ENCODE measurements around the gene SRRD. TPM values are rescaled to one million over a fixed set of nuclear protein-coding genes. Genes with fewer than 3 reads are reported as not detected.

The SRRD gene
- total and polyA plus RNA-seq, 2 of the 13 experiments (the other 11 are each of a cell fraction or from before 2014, with no cell fraction given) = 22.8 to 36.6 TPM

DNA sequence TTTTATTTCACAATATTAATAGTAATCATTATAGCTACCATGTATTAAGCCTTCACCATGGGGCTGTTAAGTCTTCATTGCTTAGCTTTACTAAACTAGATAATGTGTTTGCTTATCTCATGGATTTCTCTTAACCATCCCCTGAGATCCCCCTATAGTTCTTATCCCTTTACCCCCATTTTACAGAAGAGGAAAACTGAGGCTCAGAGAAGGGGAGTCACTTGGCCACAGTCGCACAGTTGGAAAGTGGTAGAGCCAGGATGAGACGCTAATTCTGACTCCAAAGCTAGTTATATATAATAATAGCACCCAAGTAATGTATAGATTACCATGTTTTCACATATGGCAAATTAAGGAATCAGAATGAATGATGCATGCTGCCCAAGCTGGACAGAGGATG is 38.3 kb downstream of the SRRD start:
- Histone ChIP-seq H3K79me2 (ENCODE audit: insufficient read depth, low read length) (no peaks in the 10 kb centered on the region), H4K20me1 (ENCODE audit: insufficient read depth, low read length) (no peaks in the 10 kb centered on the region), H3K9me3 (ENCODE audit: low read length) (no peaks in the 10 kb centered on the region), H3K4me1 (ENCODE audit: insufficient read depth, low read length) (peaks cover 15% of the 10 kb centered on the region), H3K36me3 (replicated peaks in 1 of 2; ENCODE audit: control insufficient read depth in 1 of 2, insufficient read depth in 2 of 2, low read length in 2 of 2) (no peaks in the 10 kb centered on the region), H3K4me2 (ENCODE audit: low read depth, low read length) (no peak overlapping the region), H3K9ac (ENCODE audit: insufficient read depth, low read depth, low read length) (no peak overlapping the region), H3K27me3 (ENCODE audit: control insufficient read depth in 1 of 2, insufficient read depth in 2 of 2, low read length in 2 of 2) (no peaks in the 10 kb centered on the region), H3K4me3 (replicated peaks in 1 of 3; ENCODE audit: insufficient read depth in 1 of 3, low read depth in 2 of 3, low read length in 3 of 3) (no peak overlapping the region), H3K27ac (ENCODE audit: extremely low read length, insufficient read depth, low read length) (no peak overlapping the region), H2AFZ (ENCODE audit: low read length) (no peak overlapping the region)
- intact Hi-C loops (cut with micrococcal nuclease; ENCODE audit: unreplicated experiment) = no loop called here
- no TSS peak for BruUV-seq (replicated peaks)
- in situ Hi-C loops (cut with HindIII; ENCODE audit: extremely low pct_ligation_motif_present, low pct_unique_long_range_greater_than_20kb) = no loop called here
- TF ChIP-seq ZNF629 (CRISPR knock-in tag; conservative IDR thresholded peaks at IDR 0.05) = peak; percentile 72
- TF ChIP-seq STAT5B (CRISPR knock-in tag; IDR thresholded peaks at IDR 0.05) = no peak
- ATAC-seq = no peak
- FAIRE-seq = no peak
- CTCF ChIA-PET (ENCODE audit: low intra/inter-chr PET ratio, low total read pairs) = no interaction called here
- WGBS (ENCODE audit: low lambda C conversion rate) = 100% methylated on average over 2 of the region's 2 CpGs
- POLR2A ChIA-PET = no interaction called here
- no peak for DNase-seq (ENCODE audit: low spot score)

DNA sequence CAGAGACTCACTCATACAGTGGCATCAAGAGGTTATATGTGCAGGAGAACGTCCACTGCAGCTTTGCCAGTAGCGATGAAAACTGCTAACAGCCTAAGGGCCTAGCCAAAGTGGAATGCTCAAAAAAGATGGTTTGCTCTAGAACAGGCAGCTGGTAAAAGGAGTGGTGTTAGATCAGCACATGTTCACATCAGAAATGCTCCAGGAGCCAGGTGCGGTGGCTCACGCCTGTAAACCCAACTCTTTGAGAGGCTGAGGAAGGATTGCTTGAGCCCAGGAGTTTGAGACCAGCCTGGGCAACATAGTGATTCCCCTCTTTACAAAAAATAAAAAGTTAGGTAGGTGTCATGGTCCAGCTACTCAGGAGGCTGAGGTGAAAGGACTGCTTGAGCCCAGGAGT is 38.9 kb downstream of the SRRD start:
- Histone ChIP-seq H3K4me1 (ENCODE audit: insufficient read depth, low read length) (peaks cover 15% of the 10 kb centered on the region), H4K20me1 (ENCODE audit: insufficient read depth, low read length) (no peaks in the 10 kb centered on the region), H3K27me3 (ENCODE audit: control insufficient read depth in 1 of 2, insufficient read depth in 2 of 2, low read length in 2 of 2) (no peaks in the 10 kb centered on the region), H3K9me3 (ENCODE audit: low read length) (no peaks in the 10 kb centered on the region), H3K4me3 (replicated peaks in 1 of 3; ENCODE audit: insufficient read depth in 1 of 3, low read depth in 2 of 3, low read length in 3 of 3) (no peak overlapping the region), H3K27ac (ENCODE audit: extremely low read length, insufficient read depth, low read length) (no peak overlapping the region), H3K9ac (ENCODE audit: insufficient read depth, low read depth, low read length) (no peak overlapping the region), H3K79me2 (ENCODE audit: insufficient read depth, low read length) (no peaks in the 10 kb centered on the region), H3K4me2 (ENCODE audit: low read depth, low read length) (no peak overlapping the region), H2AFZ (ENCODE audit: low read length) (no peak overlapping the region), H3K36me3 (replicated peaks in 1 of 2; ENCODE audit: control insufficient read depth in 1 of 2, insufficient read depth in 2 of 2, low read length in 2 of 2) (peaks cover 1 to 2% of the 10 kb centered on the region in 2 experiments; a peak in 1 of 5 replicates)
- BruUV-seq (replicated peaks) = no TSS peak
- POLR2A ChIA-PET = no interaction called here
- TF ChIP-seq MNT (IDR thresholded peaks at IDR 0.05) (peak; percentile 28; the same call in 1 of the 2 replicates), ZNF83 (CRISPR knock-in tag; IDR thresholded peaks at IDR 0.05; ENCODE audit: borderline replicate concordance) (no peak)
- DNase-seq (ENCODE audit: low spot score) (no peak), ATAC-seq (no peak), FAIRE-seq (no peak)
- CTCF ChIA-PET (ENCODE audit: low intra/inter-chr PET ratio, low total read pairs) = no interaction called here
- intact Hi-C loops (cut with micrococcal nuclease; ENCODE audit: unreplicated experiment) = no loop called here
- in situ Hi-C loops (cut with HindIII; ENCODE audit: extremely low pct_ligation_motif_present, low pct_unique_long_range_greater_than_20kb) = no loop called here
- WGBS (ENCODE audit: low lambda C conversion rate) = 98% methylated on average over 4 of the region's 4 CpGs
